HL-60 (cell line): ENCODE data around the gene AFAP1L2.

Source experiments
- DNase-seq, 2 experiments: peaks; one replicate each; pipeline ENCODE4 v3.0.0-alpha.2; 2010 to 2020; ENCODE audit warnings: low read depth in 1 of 2, low spot score in 1 of 2
- H3K27ac ChIP-seq: fragments of 250-450 bp; sonication (Bioruptor Pico); replicated peaks from 2 replicates; pipeline ENCODE4 v1.5.1; 2020; ENCODE audit warnings: mild to moderate bottlenecking, moderate library complexity
- H3K27me3 ChIP-seq: fragments of 250-450 bp; sonication (Bioruptor Pico); 2 replicates; pipeline ENCODE4 v1.5.1; 2021; ENCODE audit warnings: mild to moderate bottlenecking, moderate library complexity; ENCODE audit not compliant: insufficient read depth, poor library complexity, severe bottlenecking
- H3K4me3 ChIP-seq: replicated peaks from 2 replicates; pipeline ENCODE4 v1.5.1; 2011; ENCODE audit warnings: mild to moderate bottlenecking, control low read depth, low read length; ENCODE audit not compliant: insufficient read depth
- CTCF ChIP-seq: IDR thresholded peaks from one replicate; pipeline ENCODE4 v1.5.1; 2011; ENCODE audit warnings: low read length, control low read depth, inconsistent platforms; ENCODE audit not compliant: insufficient read depth
- GABPA ChIP-seq: IDR thresholded peaks from 2 replicates; pipeline ENCODE4 v1.6.1; 2012; ENCODE audit warnings: low read depth
- POLR2AphosphoS5 ChIP-seq: IDR thresholded peaks from 2 replicates; pipeline ENCODE4 v1.6.1; 2012; ENCODE audit warnings: low read depth
- REST ChIP-seq: IDR thresholded peaks from 2 replicates; pipeline ENCODE4 v1.6.1; 2012; ENCODE audit warnings: low read depth; ENCODE audit not compliant: insufficient replicate concordance
- SPI1 ChIP-seq: IDR thresholded peaks from 2 replicates; pipeline ENCODE4 v1.6.1; 2012; ENCODE audit warnings: low read depth, mild to moderate bottlenecking, borderline replicate concordance

The AFAP1L2 gene

DNA sequence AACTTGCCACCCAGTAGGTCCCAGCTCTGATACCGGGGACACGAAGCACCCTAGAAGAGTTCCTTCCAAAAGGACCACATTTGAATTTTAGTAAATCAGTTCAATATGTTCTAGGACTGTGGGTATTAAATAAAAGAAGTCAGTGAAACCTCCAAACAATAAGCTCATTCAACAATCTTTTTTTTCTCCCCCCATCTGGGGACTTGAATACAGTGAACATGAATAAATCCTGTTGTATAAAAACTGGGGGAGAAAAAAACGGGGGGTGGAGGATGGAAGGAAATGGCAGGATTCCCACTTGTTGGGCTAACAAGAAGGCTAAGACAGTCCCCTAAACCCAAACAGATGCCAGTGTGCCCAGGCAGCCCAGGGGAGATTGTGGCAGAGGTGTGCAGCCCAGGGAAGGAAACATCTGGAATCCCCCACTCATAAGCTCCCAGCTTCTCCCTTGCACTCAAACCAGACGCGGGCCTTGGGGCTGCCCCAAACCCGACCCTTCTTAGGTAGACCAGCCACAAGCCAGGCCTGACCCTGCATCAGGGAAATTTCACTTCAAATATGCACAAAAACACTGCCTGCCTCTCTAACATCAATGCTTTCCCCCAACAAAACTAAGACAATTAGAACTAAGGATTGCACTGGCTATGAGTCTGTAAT is 8.8 kb downstream of the AFAP1L2 start:
- DNase-seq = no peak
- TF ChIP-seq GABPA (no peak), CTCF (no peak), SPI1 (no peak), POLR2AphosphoS5 (no peak), REST (no peak)
- H3K4me3 ChIP-seq = no peak overlapping the region
- H3K27ac ChIP-seq = no peak overlapping the region
- peaks cover 20% of the 10 kb centered on the region for H3K27me3 ChIP-seq

DNA sequence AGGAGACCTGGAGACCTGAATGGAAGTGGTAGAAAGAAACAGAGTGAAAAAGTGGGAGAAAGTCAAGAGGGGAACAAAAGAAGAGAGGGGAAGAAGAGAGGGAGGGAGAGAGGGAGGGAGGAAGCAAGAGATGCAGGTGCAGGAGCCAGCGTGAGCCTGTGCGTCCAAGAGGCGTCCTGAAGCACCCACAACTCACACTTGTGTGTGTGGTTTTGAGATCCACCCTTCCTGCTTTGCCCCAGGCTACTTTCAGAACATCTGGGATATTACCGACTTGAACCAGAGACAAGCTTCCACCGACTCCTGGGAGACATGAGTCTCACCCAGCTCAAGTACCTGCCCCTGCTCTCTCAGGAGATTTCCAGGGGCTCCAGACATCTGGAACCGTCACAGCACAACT is 9.8 kb downstream of the AFAP1L2 start:
- H3K27ac ChIP-seq = no peak overlapping the region
- no peak overlapping the region for H3K4me3 ChIP-seq
- no peak for DNase-seq
- TF ChIP-seq REST (no peak), GABPA (no peak), CTCF (no peak), SPI1 (no peak), POLR2AphosphoS5 (no peak)
- peaks cover 20% of the 10 kb centered on the region for H3K27me3 ChIP-seq

DNA sequence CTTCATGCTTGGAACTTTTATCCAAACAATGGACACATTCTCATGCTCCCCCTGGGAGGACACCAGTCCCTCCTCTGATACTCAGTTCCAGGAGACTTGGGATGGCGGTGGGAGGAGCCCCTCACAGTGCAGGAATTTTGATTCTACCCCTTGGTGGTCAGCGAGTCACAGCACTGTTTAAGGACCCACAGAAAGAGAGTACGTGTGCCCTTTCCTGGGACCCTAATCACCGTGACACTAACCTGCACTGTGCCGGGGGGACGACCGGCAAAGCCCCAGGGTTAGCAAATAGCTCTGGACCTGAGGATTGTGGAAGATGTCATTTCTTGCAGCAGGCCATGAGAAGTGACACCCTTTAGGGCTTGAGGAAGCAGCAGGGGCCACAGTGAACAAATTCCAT is 10.4 kb downstream of the AFAP1L2 start:
- Histone ChIP-seq H3K4me3 (no peak overlapping the region), H3K27ac (no peak overlapping the region), H3K27me3 (peaks cover 17% of the 10 kb centered on the region)
- TF ChIP-seq GABPA = no peak
- TF ChIP-seq REST = no peak
- TF ChIP-seq CTCF = no peak
- no peak for TF ChIP-seq SPI1
- TF ChIP-seq POLR2AphosphoS5 = no peak
- DNase-seq = no peak
